Astrocyte of the spinal cord (primary cell): ENCODE results near the gene POC1B.

Experiments
- DNase-seq: peaks from one replicate; pipeline ENCODE4 v3.0.0; 2011; ENCODE audit warnings: low read depth, low spot score
- H3K4me3 ChIP-seq: 2 replicates; pipeline ENCODE4 v1.5.1; 2011; ENCODE audit warnings: low read depth, mild to moderate bottlenecking, low read length, moderate library complexity
- in situ Hi-C: cut with HindIII; loops from 2 replicates; pipeline ENCODE4 v1.10.0; 2017; ENCODE audit warnings: low sequenced_read_pairs
- TF ChIP-seq, protein P1 (sequence below): IDR thresholded peaks from 2 replicates; pipeline ENCODE4 v1.5.1; 2012; ENCODE audit warnings: low read depth, mild to moderate bottlenecking, low read length, inconsistent platforms

Gene POC1B

DNA sequence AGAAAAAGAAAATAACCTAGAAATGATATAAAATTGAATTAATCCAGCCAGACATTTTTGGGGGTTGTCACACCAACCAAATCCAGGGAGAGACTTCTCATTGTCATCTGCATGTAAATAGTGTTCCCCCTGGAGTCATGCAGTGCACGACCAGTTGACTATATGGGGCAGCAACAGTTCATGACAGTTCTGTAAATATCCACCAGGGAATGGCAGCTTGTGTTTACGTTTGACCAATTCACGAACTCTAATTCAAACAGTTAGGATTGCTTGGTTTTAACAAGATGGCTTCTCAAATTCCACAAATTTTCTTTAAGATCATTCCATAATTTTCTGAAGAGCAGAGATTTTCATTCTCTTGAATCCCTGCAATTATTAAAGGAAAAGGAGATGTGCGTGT is 130.1 kb downstream of the POC1B start:
- H3K4me3 ChIP-seq, result no peak overlapping the region
- in situ Hi-C loops, result no loop called here
- no peak for DNase-seq
- TF ChIP-seq, protein P1, sequence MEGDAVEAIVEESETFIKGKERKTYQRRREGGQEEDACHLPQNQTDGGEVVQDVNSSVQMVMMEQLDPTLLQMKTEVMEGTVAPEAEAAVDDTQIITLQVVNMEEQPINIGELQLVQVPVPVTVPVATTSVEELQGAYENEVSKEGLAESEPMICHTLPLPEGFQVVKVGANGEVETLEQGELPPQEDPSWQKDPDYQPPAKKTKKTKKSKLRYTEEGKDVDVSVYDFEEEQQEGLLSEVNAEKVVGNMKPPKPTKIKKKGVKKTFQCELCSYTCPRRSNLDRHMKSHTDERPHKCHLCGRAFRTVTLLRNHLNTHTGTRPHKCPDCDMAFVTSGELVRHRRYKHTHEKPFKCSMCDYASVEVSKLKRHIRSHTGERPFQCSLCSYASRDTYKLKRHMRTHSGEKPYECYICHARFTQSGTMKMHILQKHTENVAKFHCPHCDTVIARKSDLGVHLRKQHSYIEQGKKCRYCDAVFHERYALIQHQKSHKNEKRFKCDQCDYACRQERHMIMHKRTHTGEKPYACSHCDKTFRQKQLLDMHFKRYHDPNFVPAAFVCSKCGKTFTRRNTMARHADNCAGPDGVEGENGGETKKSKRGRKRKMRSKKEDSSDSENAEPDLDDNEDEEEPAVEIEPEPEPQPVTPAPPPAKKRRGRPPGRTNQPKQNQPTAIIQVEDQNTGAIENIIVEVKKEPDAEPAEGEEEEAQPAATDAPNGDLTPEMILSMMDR, result no peak

DNA sequence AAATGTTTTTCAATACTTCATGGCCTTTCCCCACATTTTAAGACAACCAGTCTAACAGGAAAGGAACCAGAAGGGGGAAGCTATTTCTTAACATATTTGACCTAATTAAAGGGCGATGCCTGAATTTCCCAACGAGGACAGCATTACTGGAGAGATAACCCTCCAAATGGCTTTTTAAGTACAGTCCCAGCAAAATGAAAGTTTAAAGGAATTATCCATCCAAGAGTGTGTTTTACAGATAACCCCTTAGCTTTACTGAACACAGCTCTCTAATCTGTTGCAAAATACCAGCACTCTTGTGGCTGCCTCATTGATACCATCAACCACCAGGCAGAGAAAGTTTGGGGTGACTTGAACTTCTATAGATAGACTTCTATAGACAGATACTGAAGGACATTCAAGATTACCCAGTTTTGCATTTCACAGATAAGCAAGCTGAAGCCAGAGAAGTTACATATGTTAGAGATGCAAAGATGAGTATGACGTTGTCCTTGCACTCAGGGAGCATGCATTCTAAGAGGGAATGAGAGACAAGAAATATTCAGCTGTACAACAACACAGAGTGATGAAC is 132.2 kb downstream of the POC1B start:
- H3K4me3 ChIP-seq, result no peak overlapping the region
- DNase-seq, result no peak
- TF ChIP-seq, protein P1, result no peak
- in situ Hi-C loops, result no loop called here

DNA sequence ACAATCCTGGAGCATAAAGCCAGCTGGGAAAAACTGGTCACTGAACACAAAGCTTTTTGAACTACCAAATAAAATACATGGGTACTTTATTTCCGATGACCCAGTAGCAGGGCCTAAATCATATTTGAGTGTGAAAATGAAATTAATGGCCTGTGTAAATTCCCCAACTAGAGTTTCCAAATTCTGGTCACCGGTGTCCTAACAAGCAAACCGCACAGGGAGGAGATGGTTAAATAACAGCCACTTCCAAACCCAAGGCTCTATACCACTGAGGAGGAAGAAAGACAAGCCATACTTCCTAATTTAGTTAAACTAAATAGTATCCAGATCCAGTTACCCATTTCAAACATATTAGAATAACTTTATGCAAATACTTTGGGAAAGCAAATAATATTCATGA is 133.5 kb downstream of the POC1B start:
- no peak for DNase-seq
- H3K4me3 ChIP-seq, result no peak overlapping the region
- in situ Hi-C loops, result no loop called here
- TF ChIP-seq, protein P1, result no peak

DNA sequence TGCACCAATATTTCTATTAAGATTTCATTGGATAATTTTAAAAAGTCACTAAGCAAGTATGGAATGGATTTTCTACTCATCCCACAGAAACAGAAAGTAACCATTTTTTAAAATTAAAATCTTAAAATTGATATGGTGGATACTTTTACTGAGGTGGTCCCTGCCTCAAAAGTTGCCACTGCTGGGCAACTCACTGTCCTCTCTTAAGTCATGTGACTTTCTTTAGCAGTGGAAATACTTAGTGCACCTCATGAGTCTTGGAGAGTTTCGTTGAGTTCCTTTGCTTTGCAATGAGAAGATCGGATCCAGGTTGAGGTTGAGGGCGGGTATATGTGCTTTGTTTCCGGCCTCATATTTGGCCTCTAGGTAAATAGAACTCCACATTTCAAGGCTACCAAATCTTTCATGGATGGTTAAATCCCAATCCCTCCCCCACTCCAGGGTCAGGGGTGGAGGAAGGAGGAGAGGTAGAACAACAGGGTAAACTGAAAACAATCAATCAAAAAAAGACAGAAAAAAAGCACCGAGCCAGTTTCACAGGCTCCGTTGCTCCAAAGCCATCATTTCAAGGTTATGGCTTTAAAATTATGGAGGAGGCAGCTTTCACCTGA is 134.0 kb downstream of the POC1B start:
- in situ Hi-C loops, result no loop called here
- no peak for DNase-seq
- no peak overlapping the region for H3K4me3 ChIP-seq
- TF ChIP-seq, protein P1, result no peak

DNA sequence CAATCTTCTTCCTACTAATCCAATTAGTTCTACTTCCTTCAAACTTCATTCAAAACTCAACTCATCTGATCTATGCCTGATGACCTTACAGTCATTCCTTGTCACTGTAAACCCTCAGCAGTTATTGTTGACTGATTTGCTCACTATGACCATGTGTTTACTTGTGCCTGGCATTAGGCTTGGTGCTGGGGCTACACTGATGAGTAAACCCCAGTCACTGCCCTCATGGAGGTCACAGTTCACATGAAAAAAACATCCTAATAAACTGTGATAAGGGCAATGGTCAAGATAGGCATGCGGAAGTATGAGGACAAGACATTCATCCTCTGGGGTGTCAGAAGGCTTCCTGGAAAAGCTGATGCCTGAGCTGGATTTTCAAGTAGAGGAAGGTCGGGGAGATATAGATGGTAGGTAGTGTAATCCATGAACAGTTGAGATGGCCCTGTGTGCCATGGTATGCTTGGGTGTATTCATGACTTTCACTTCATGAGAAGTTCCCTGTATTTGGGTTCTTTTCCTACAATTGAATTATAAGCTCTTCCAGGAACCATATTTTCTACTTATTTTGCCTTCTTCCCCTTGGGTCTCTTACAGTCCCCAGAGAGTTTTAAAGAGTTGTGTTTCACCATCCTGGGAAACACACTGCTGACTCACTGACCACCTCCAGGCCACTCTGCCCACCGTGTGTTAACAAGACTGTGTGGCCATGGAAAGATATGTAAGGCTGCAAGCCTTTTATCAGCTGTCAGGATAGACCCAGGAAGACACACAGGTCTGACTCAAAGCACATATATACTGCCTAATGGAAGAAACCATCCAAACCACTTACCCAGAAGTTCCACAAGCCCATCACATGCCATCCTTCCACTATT is 134.8 kb downstream of the POC1B start:
- in situ Hi-C loops, result no loop called here
- TF ChIP-seq, protein P1, result no peak
- no peak overlapping the region for H3K4me3 ChIP-seq
- peak; percentile 73 for DNase-seq

DNA sequence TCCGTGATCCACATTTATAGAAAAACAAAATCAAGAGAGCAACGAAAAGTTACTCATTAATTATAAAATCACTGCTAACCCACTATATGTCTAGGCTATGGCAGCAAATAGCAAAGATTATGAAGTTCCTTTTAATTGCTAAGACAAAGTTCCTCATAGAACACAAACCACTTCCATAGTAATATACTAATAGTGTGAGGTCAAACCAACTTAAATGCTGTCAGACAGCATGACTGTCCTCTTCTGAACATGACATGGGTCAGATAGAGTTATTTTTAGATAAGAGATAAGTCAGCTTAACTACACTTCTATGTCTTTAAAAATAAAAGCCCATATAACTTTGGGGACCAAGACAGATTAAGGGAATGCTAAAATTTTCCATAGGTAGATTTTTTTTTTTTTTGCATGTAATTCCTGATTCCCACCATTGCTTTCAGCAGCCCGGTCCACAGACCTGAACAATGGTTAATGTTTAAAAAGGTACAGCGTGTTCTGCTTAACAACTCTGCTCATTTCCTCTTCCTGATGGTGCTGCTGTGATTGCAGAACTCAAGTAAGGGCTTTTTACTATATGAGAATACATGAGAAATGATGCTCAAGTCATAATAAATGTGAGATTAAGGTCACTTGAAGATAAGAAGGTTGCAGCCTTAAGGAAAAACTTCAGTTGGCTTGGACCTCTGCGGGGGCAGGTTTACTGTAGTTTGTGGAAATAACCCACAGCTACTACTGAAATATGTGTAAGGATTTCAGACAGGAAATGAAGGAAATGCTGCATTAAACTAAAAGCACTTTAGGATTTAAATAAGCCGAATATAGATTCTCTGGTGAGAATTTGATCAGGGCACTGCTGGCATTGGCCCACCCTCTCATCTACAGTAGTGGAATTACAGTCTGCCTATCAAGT is 135.8 kb downstream of the POC1B start:
- H3K4me3 ChIP-seq, result no peak overlapping the region
- TF ChIP-seq, protein P1, result no peak
- in situ Hi-C loops, result no loop called here
- no peak for DNase-seq
